ENCODE results near the gene FKBP7.
"Not testable (repeated sequence)": the region's sequence is repeated elsewhere in the genome, so short reads cannot be mapped to it uniquely, and the experiment has no call there.

The FKBP7 gene

GRCh38 chr2:178485356-178485755, 7.0 kb upstream of the FKBP7 start:
- no peak for DNase-seq (ENCODE audit: low spot score)

- DNase-seq (ENCODE audit: low spot score): no peak
These were observed 6.0 kb upstream of the FKBP7 start for GRCh38 chr2:178484245-178485041.

- DNase-seq (ENCODE audit: low spot score): no peak
These were observed 4.0 kb upstream of the FKBP7 start for GRCh38 chr2:178482437-178482836.

GRCh38 chr2:178480227-178481181, 2.1 kb upstream of the FKBP7 start, which contains the start of gene PLEKHA3:
Gene PLEKHA3, plus strand, starts transcription at chr2:178480457. Its CDS starts 413 bp downstream, at chr2:178480870.
- peak; percentile 95 for DNase-seq (ENCODE audit: low spot score)

GRCh38 chr2:178479758-178480226, 1.4 kb upstream of the FKBP7 start:
- DNase-seq (ENCODE audit: low spot score): no peak

- DNase-seq (ENCODE audit: low spot score): peak; percentile 28
These were observed 846 bp upstream of the FKBP7 start for GRCh38 chr2:178479275-178479616.

- peak; percentile 33 for DNase-seq (ENCODE audit: low spot score)
These were observed 316 bp downstream of the FKBP7 start for GRCh38 chr2:178478130-178478438.

- DNase-seq (ENCODE audit: low spot score): peak; percentile 56
These were observed 814 bp downstream of the FKBP7 start for GRCh38 chr2:178477443-178478129.

GRCh38 chr2:178476477-178476876, 1.9 kb downstream of the FKBP7 start:
- DNase-seq (ENCODE audit: low spot score): no peak

GRCh38 chr2:178474560-178474959, 3.8 kb downstream of the FKBP7 start:
- no peak for DNase-seq (ENCODE audit: low spot score)

GRCh38 chr2:178473931-178474330, 4.5 kb downstream of the FKBP7 start:
- DNase-seq (ENCODE audit: low spot score): no peak

- peak; percentile 19 for DNase-seq (ENCODE audit: low spot score)
These were observed 5.0 kb downstream of the FKBP7 start for GRCh38 chr2:178473373-178473772.

- DNase-seq (ENCODE audit: low spot score): not testable (repeated sequence)
These were observed 7.1 kb downstream of the FKBP7 start for GRCh38 chr2:178471313-178471712.

GRCh38 chr2:178469219-178469849, 9.1 kb downstream of the FKBP7 start:
- no peak for DNase-seq (ENCODE audit: low spot score)

- no peak for DNase-seq (ENCODE audit: low spot score)
These were observed 21.0 kb downstream of the FKBP7 start for GRCh38 chr2:178457390-178457886.

GRCh38 chr2:178455947-178456346, 22.5 kb downstream of the FKBP7 start:
- DNase-seq (ENCODE audit: low spot score): no peak

- peak; percentile 56 for DNase-seq (ENCODE audit: low spot score)
These were observed 25.5 kb downstream of the FKBP7 start for GRCh38 chr2:178452870-178453269.

- peak; percentile 24 for DNase-seq (ENCODE audit: low spot score)
These were observed 26.1 kb downstream of the FKBP7 start for GRCh38 chr2:178452334-178452733.

GRCh38 chr2:178450774-178451525, 27.4 kb downstream of the FKBP7 start, which contains the start of the genes PJVK and PRKRA:
Gene PJVK, plus strand, starts transcription at chr2:178451378. Its CDS starts 2,032 bp downstream, at chr2:178453410.
Gene PRKRA, minus strand, starts transcription at chr2:178451175. Its CDS starts 145 bp downstream, at chr2:178451030.
- peak; percentile 97 for DNase-seq (ENCODE audit: low spot score)

GRCh38 chr2:178450524-178450773, 28.0 kb downstream of the FKBP7 start:
- DNase-seq (ENCODE audit: low spot score): no peak
